Measurements from ENCODE around the gene RMI1.
"Not testable (repeated sequence)": the region's sequence is repeated elsewhere in the genome, so short reads cannot be mapped to it uniquely, and the experiment has no call there.

Gene RMI1

DNA sequence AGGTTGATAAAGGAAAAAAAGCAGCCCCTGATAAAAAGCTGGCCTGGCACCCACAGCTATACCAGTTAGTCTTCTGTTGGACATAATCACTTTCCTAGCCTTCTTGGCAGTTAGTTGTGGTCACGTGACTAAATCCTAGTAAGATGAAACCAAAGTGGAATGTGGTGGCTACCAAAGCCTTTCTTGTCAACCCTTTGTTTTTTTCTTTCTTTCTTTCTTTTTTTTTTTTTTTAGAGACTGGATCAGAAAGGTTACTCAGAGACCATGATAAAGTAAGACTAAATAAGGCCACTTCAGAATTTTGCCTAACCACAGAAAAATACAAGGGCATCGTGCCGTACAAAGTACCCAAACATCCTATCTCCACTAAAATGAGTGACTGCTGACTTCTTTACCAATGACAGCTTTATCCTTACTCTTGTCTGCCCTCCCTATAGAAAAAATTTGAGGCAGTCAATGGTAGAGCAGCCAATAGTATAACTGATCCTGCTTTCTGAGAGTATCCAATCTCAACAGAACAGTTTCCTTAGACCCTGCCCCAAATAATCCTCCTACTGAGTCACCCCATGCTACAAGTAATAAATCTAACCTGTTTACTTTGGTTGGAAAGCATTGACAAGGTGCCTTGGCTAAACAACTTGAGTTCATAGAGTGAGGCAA is 45.2 kb upstream of the RMI1 start:
- TF ChIP-seq, protein P1, sequence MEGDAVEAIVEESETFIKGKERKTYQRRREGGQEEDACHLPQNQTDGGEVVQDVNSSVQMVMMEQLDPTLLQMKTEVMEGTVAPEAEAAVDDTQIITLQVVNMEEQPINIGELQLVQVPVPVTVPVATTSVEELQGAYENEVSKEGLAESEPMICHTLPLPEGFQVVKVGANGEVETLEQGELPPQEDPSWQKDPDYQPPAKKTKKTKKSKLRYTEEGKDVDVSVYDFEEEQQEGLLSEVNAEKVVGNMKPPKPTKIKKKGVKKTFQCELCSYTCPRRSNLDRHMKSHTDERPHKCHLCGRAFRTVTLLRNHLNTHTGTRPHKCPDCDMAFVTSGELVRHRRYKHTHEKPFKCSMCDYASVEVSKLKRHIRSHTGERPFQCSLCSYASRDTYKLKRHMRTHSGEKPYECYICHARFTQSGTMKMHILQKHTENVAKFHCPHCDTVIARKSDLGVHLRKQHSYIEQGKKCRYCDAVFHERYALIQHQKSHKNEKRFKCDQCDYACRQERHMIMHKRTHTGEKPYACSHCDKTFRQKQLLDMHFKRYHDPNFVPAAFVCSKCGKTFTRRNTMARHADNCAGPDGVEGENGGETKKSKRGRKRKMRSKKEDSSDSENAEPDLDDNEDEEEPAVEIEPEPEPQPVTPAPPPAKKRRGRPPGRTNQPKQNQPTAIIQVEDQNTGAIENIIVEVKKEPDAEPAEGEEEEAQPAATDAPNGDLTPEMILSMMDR (conservative IDR thresholded peaks at IDR 0.05; ENCODE audit: low read depth, low read length): no peak
- DNase-seq (ENCODE audit: low read depth): peak; percentile 90
- no peak overlapping the region for H3K4me3 ChIP-seq (ENCODE audit: low read depth, low read length)

DNA sequence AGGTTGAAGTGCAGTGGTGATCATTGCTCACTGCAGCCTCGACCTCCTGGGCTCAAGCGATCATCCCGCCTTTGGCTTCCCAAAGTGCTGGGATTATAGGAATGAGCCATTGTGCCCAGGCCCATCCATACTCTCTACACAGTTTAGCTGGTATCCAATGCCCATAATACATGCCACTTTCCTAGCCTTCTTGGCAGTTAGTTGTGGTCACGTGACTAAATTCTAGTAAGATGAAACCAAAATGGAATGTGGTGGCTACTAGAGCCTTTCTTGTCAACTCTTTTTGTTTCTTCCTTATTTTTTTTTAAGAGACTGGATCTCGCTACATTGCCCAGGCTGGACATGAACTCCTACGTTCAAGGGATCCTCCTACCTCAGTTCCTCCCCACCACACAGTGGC is 44.1 kb upstream of the RMI1 start:
- H3K4me3 ChIP-seq (ENCODE audit: low read depth, low read length): no peak overlapping the region
- DNase-seq (ENCODE audit: low read depth): peak; percentile 19
- TF ChIP-seq, protein P1 (conservative IDR thresholded peaks at IDR 0.05; ENCODE audit: low read depth, low read length): no peak

DNA sequence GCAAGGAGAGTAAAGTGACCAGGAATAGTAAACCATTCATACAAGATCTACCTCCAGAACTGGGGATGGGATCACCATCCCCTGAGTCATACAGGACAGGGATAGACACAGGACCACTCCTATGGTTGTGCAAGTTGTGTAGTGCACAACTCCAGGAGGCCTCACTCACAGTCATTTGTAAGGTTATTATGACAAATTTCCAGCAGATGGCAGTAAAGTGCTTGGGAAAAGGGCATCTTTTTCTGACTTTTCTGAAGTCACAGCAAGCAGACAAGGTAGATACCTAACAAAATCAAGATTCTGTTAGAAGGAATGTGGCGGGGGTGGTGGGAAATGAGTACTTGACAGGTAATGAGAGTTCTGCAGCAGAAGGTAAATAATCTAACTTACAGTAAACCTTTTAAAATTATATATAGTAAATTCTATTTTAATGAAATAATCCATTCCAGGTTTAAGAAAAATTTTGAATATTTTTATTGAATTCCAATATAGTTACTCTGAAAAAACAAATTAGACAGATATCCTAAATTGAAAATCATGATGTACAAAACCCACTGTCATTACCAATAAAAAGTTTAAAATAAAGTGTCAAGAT is 42.6 kb upstream of the RMI1 start:
- no peak overlapping the region for H3K4me3 ChIP-seq (ENCODE audit: low read depth, low read length)
- TF ChIP-seq, protein P1 (conservative IDR thresholded peaks at IDR 0.05; ENCODE audit: low read depth, low read length): peak; percentile 68
- DNase-seq (ENCODE audit: low read depth): peak; percentile 81

DNA sequence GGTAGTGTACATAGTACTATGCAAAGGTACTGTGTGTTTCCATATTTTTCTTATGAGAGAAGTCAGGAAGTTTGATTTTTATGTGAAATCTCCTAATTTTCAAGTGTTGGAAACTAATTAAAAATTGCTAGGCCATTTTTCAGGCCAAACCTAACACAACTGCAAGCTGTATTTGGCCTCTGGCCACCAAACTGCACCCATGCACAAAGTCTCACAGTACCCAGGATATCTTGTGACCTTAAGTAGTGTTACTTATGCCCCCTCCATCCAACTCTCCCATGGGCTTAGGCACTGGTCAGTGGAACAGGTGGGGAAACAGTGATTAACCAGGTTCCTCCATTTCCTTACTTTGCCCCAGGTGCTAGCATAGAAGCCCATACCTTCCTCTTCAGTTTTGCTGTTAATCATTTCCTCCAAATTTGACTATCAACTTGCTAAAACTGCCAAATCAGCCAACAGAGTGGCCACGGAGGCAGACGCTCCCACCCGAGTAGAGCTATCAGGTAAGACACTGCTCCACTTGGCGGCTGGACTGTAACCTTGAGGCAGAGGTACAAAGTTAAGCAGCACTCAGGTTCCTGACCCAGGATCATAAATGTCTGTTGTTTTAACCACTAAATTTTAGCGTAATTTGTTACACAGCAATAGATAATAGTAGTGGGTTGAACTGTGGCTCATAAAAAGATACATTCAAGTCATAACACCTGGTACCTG is 39.9 kb upstream of the RMI1 start:
- no peak overlapping the region for H3K4me3 ChIP-seq (ENCODE audit: low read depth, low read length)
- TF ChIP-seq, protein P1 (conservative IDR thresholded peaks at IDR 0.05; ENCODE audit: low read depth, low read length): no peak
- DNase-seq (ENCODE audit: low read depth): no peak

DNA sequence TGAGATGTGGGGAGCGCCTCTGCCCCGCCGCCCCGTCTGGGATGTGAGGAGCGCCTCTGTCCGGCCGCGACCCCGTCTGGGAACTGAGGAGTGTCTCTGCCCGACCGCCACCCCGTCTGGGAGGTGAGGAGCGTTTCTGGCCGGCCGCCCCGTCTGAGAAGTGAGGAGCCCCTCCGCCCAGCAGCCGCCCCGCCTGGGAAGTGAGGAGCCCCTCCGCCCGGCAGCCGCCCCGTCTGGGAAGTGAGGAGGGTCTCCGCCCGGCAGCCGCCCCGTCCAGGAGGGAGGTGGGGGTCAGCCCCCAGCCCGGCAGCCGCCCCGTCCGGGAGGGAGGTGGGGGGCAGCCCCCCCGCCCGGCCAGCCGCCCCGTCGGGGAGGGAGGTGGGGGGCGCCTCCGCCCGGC is 32.5 kb upstream of the RMI1 start:
- DNase-seq (ENCODE audit: low read depth); H3K4me3 ChIP-seq (ENCODE audit: low read depth, low read length): not testable (repeated sequence)

DNA sequence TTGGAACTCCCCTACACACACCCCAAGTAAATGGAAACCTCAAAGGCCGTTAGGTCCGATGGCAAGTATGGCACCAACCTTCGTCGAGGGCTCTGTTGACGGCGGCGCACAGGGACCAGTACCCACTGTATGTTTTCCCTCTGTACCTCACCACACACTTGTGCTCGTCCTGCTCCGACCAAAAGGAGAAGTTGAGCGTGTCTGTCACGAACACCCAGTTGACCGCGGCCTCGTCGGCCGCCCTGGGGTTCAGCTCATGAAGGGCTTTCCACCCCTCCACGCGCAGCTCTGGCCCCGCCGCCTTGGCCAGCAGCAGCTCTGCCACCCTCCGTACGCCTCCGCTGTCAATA is 24.5 kb upstream of the RMI1 start:
- DNase-seq (ENCODE audit: low read depth): no peak
- H3K4me3 ChIP-seq (ENCODE audit: low read depth, low read length): peak overlapping the region; percentile 78
- TF ChIP-seq, protein P1 (conservative IDR thresholded peaks at IDR 0.05; ENCODE audit: low read depth, low read length): no peak

DNA sequence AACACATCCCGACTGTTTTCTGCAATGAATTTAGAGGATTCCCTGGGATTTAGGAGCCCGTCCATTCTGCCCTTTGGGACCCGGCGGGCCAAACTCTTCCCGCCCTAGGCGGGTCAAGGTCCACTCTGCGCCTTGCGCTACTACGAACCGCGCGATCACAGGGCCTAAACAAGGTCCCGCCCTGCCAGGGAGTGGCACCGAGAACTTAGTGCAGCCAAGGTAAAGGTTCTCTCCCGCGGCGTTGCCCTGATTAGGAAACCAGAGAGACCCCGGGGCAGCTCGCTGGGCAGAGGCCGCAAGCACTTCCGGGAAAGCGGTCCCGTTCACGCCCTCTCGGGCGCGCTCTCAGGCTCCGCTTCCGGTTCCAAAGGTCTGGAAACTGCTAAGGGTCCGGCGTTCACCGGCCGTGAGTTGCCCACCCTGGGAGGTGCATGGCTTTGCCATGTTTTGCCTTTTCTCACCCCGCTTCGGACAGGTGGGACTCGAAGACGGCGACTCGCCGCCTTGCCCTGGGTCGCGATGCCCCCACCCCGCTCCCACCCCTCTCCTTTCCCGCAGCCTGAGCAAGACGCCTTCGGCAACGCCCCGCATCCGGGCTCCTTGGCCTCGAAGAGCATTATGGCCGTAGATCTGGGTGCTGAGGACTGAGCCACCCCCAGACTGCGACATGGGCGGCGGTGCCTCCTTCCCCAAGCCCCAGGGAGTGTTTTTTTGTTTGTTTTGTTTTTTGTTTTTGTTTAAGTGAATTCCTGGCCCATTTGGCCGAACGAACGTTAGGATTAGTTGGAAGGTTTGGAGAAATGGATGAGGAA is 24.0 kb upstream of the RMI1 start:
- H3K4me3 ChIP-seq (ENCODE audit: low read depth, low read length): peak overlapping the region; percentile 78
- peak; percentile 55 for DNase-seq (ENCODE audit: low read depth)
- TF ChIP-seq, protein P1 (conservative IDR thresholded peaks at IDR 0.05; ENCODE audit: low read depth, low read length): no peak
